LNCAP (cell line): ENCODE results near the gene DNAJC18.

Source experiments
- TF ChIP-seq, protein P1 (sequence below): fragments of 450-650 bp; IDR thresholded peaks from 2 replicates; pipeline ENCODE4 v1.5.1; 2017; ENCODE audit warnings: mild to moderate bottlenecking

DNAJC18 gene

DNA sequence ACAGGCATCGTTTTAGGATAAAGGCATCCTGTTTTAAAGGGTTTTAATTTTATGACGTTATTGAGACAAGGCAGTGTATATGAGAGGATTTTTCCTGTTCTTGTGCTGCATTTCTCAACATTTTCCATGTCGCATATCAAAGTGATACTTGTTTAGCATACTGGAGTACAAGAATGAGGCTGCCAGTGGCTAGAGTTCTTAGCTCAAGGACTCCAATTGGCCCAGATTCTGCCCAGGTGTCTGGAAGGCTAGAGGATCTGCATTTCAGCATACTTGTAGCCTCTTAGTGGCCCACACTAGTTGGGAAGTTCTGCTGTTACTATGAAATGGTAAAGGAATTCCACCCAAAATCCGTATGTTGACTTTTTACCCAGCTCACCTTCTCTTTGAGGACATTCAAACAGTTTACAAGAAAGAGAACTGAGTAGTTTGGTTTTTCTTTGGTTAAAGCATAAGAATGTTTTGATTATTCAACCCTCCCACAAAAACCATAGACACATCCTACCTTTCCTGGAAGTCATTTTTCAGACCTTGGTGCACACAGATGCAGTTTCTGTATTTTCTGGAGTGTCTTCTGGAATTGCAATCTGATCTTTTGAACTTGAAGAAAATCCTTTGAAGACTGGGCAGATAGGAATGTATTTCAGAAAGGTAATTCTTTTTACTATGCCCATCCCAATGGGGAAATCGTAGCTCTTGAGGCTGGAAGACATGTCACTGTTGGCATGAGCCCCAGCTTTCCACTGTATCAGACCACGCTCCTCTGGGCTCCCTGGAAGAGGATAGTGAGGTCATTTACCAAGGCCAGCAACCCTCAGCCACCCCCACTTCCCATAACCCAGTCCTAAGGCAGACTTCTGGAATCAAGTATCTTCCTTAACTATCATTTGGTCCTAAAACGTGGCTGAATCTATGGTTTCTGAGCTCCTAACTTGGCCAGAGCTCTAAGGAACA is 67.6 kb downstream of the DNAJC18 start:
- TF ChIP-seq, protein P1, sequence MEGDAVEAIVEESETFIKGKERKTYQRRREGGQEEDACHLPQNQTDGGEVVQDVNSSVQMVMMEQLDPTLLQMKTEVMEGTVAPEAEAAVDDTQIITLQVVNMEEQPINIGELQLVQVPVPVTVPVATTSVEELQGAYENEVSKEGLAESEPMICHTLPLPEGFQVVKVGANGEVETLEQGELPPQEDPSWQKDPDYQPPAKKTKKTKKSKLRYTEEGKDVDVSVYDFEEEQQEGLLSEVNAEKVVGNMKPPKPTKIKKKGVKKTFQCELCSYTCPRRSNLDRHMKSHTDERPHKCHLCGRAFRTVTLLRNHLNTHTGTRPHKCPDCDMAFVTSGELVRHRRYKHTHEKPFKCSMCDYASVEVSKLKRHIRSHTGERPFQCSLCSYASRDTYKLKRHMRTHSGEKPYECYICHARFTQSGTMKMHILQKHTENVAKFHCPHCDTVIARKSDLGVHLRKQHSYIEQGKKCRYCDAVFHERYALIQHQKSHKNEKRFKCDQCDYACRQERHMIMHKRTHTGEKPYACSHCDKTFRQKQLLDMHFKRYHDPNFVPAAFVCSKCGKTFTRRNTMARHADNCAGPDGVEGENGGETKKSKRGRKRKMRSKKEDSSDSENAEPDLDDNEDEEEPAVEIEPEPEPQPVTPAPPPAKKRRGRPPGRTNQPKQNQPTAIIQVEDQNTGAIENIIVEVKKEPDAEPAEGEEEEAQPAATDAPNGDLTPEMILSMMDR, result no peak

DNA sequence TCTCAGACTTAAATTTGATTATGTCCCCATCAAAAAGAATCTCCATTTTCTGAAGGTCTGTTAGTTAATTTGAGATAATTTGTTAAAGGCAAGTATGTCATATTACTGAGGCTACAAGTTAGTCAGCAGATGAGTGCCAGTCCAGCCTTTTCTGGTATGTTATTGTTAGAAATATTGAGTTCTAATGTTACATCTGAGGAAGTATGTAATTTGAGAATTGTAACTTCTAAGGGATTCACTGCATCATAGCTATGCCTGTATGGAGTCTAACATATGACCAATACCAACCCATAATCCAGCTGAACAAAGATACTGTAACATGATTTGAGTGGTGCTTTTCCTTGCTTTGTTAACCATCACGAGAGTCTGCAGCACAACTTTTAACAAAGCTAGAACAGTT is 70.1 kb downstream of the DNAJC18 start:
- TF ChIP-seq, protein P1, result no peak

DNA sequence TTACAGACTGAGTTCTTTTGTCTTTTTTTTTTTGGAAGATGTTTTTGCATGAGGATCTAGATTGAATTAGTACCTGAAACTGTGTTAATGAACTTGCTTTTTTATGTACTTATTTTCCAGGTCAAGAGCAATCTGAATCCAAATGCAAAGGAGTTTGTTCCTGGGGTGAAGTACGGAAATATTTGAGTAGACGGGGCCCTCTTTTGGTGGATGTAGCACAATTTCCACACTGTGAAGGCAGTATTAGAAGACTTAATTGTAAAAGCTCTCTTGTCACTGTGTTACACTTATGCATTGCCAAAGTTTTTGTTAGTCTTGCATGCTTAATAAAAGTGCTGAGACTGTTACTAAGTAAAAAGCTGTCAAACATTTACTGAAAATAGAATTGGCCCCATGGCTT is 70.7 kb downstream of the DNAJC18 start:
- TF ChIP-seq, protein P1, result no peak

DNA sequence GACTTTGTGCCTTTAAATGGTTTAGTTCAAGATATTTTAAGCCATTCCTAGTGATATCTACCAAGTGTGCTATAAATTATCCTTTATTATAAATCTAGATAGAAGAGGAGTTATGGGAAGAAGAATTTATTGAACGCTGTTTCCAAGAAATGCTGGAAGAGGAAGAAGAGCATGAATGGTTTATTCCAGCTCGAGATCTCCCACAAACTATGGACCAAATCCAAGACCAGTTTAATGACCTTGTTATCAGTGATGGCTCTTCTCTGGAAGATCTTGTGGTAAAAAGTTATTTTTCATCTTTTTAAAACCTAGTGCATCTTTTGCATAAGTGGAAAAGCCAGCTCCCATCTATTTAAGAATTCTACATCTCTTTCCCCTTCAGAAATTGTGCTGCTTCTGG is 74.9 kb downstream of the DNAJC18 start:
- TF ChIP-seq, protein P1, result no peak

DNA sequence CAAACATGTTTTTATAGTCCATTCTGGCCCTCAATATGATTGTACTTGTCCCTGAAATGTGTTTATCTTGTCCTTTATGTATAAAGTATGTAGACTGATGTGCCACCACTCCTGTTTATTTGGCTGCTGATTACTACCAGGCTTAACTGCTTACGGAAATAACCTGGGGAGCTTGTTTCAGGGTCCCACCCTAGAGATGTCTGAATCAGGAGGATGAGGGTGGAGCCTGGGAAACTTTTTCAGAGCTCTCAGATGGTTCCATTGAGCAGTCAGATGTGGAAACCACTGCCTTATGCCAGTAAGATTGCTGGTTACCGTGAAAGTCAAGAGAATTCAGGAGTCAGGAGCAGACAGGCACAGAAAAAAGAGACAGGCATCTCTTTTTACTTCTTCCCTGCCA is 75.4 kb downstream of the DNAJC18 start:
- TF ChIP-seq, protein P1, result no peak

DNA sequence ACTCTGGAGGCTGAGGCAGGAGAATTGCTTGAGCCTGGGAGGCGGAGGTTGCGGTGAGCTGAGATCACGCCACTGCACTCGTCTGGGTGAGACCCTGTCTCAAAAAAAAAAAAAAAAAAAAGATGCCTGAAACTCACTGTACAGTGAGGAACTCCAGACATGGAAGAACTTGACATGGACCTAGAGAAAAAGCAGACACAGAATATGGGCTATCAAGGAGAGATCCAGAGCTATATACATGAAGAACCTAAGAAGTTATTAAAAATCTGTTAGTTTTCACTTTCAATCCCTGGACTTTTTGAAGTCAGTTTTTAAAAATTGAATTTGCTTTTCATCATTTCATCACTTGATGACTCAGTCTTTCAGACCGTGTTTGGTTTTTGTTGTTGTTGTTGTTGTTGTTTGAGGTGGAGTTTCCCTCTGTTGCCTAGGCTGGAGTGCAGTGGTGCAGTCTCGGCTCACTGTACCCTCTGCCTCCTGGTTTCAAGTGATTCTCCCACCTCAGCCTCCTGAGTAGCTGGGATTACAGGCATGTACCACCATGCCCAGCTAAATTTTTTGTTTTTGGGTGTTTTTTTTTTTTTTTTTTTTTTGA is 77.4 kb downstream of the DNAJC18 start:
- TF ChIP-seq, protein P1, result no peak

DNA sequence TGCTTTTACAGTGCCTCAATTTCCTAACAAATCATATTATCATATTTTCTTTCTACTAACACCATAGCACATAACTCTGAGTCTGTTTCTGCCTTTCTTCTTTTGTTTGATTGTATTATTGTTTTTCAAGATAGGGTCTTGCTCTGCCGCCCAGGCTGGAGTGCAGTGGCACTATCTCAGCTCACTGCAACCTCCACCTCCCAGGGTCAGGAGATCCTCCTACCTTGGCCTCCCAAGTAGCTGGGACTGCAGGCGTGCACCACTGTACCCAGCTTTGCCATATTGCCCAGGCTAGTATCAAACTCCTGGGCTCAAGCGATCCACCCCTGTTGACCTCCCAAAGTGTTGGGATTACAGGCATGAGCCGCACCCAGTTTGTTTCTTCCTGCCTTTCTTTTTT is 78.9 kb downstream of the DNAJC18 start:
- TF ChIP-seq, protein P1, result no peak
